ENCODE results near the gene KLHL1. TPM values are rescaled to one million over a fixed set of nuclear protein-coding genes. Genes with fewer than 3 reads are reported as not detected.

Gene KLHL1
- total and polyA plus RNA-seq, 2 of the 4 experiments (the other 2 are of a cell fraction): not detected

GRCh38 chr13:70107125-70107497, 1.1 kb downstream of the KLHL1 start:
- Histone ChIP-seq H3K79me1 (ENCODE audit: low read depth in 1 of 2, low read length in 2 of 2) (no peaks in the 10 kb centered on the region), H3K9me3 (ENCODE audit: control insufficient read depth, insufficient read depth, low read length) (peaks cover 12% of the 10 kb centered on the region), H2AFZ (replicated peaks; ENCODE audit: low read length, poor library complexity) (no peak overlapping the region), H3K4ac (ENCODE audit: low read depth, low read length) (no peak overlapping the region), H4K20me1 (ENCODE audit: insufficient read depth, low read length) (no peaks in the 10 kb centered on the region), H3K56ac (ENCODE audit: extremely low read depth, insufficient read depth, low read length) (no peak overlapping the region), H3K14ac (replicated peaks; ENCODE audit: low read depth, low read length) (no peak overlapping the region), H3K27me3 (ENCODE audit: control insufficient read depth, insufficient read depth, low read length) (no peaks in the 10 kb centered on the region), H2BK5ac (ENCODE audit: low read depth, low read length, poor library complexity, severe bottlenecking) (no peak overlapping the region), H3K36me3 (ENCODE audit: control insufficient read depth, insufficient read depth, low read length) (no peaks in the 10 kb centered on the region), H3K23ac (ENCODE audit: low read depth, low read length) (no peak overlapping the region), H4K91ac (ENCODE audit: insufficient read depth, low read depth, low read length) (no peak overlapping the region), H3K9ac (ENCODE audit: low read depth, low read length) (no peak overlapping the region), H3K4me2 (ENCODE audit: low read depth, low read length) (no peak overlapping the region), H4K5ac (ENCODE audit: low read depth, low read length) (no peak overlapping the region), H3K4me1 (ENCODE audit: control insufficient read depth, insufficient read depth, low read length) (no peaks in the 10 kb centered on the region), H2BK120ac (ENCODE audit: low read depth, low read length) (no peak overlapping the region), H3K18ac (ENCODE audit: low read depth, low read length) (no peak overlapping the region), H2AK9ac (replicated peaks; ENCODE audit: low read depth, low read length, poor library complexity) (no peak overlapping the region), H3K27ac (ENCODE audit: insufficient read depth, low read length) (no peak overlapping the region), H3K4me3 (ENCODE audit: insufficient read depth, low read depth, low read length) (no peak overlapping the region), H2BK15ac (ENCODE audit: low read depth, low read length) (no peak overlapping the region), H3K9me1 (ENCODE audit: insufficient read depth, low read length) (no peaks in the 10 kb centered on the region), H4K8ac (ENCODE audit: low read depth in 2 of 2, low read length in 2 of 2) (no peak overlapping the region), H2BK20ac (ENCODE audit: low read depth, low read length) (no peak overlapping the region), H2AK5ac (ENCODE audit: low read depth, low read length) (no peak overlapping the region)
- in situ Hi-C loops (cut with MboI; ENCODE audit: low sequenced_read_pairs) (no loop called here), intact Hi-C loops (cut with micrococcal nuclease) (no loop called here), dilution Hi-C loops (cut with HindIII; ENCODE audit: low sequenced_read_pairs, unreplicated experiment) (no loop called here)
- WGBS, 2 experiments (ENCODE audit: extremely low coverage in 2 of 2, insufficient read length in 1 of 2): 49% methylated on average over 4 of the region's 9 CpGs; no CpG with 5 or more reads in 1 of the 2 experiments
- ATAC-seq (ENCODE audit: low read depth) (no peak), DNase-seq (no peak)
- CTCF ChIA-PET: no interaction called here
- POLR2A ChIA-PET (ENCODE audit: unreplicated experiment): interaction anchor here (0.6 kb wide), 1 partner anchor 142 kb away, joined by 3 read pairs; no protein-coding TSS in a partner anchor
- BruUV-seq (replicated peaks): no TSS peak
- no peak for TF ChIP-seq POLR2A (IDR thresholded peaks at IDR 0.05; ENCODE audit: low read depth, low read length)
- no peak for TF ChIP-seq CHD1 (IDR thresholded peaks at IDR 0.05; ENCODE audit: low read depth, low read length)
- TF ChIP-seq USF2 (IDR thresholded peaks at IDR 0.05; ENCODE audit: low read depth, low read length): no peak
